Measurements from ENCODE around the gene ZDHHC14. TPM values are rescaled to one million over a fixed set of nuclear protein-coding genes. Genes with fewer than 3 reads are reported as not detected.

The ZDHHC14 gene
- total and polyA plus RNA-seq, 2 of the 8 experiments (the other 6 are each of a cell fraction or from before 2014, with no cell fraction given), result 2.9 to 5.3 TPM

DNA sequence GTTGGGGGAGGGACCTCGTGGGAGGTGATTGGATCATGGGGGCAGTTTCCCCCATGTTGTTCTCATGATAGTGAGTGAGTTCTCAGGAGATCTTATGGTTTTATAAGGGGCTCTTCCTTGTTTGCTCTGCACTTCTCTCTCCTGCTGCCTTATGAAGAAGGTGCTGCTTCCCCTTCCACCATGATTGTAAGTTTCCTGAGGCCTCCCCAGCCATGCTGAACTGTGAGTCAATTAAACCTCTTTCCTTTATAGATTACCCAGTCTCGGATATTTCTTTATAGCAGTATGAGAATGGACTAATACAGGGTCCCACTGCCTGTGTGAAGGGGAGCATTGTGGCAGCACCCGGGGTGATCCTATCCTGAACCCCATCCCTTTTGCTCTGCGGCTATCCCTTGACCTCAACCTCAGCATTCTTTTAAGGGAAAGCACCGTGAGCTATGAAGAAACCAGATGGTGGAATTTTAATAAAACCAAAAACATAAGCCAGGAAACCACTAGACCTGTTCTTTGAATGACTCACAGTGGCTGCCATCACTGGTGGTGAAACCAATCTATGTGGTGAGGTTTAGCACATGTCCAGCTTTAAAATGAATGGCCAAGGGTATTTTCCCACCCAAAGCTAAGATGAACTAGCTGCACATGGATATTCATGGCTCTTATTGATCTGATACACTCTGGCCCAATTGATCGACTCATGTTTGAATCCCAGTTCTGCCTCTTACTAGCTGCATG, 62.2 kb downstream of the ZDHHC14 start:
- Histone ChIP-seq H2BK20ac (ENCODE audit: low read length) (no peak overlapping the region), H4K91ac (replicated peaks; ENCODE audit: insufficient read length, low read length) (no peak overlapping the region), H3K4me1 (replicated peaks in 1 of 4; ENCODE audit: control insufficient read depth in 3 of 4, insufficient read depth in 4 of 4, low read length in 3 of 4) (no peaks in the 10 kb centered on the region; a peak in 1 of 7 replicates), H4K20me1 (replicated peaks in 1 of 2; ENCODE audit: control insufficient read depth in 1 of 2, insufficient read depth in 2 of 2, low read length in 2 of 2) (no peaks in the 10 kb centered on the region), H2AK5ac (ENCODE audit: low read depth, low read length) (no peak overlapping the region), H2BK15ac (ENCODE audit: low read length) (no peak overlapping the region), H3K9ac (replicated peaks in 1 of 4; ENCODE audit: extremely low read depth in 1 of 4, low read depth in 3 of 4, low read length in 3 of 4) (no peak overlapping the region), H3K56ac (replicated peaks; ENCODE audit: insufficient read length, low read depth, low read length) (no peak overlapping the region), H3K23ac (ENCODE audit: insufficient read length) (no peak overlapping the region), H3K4me2 (ENCODE audit: insufficient read depth in 1 of 2, low read depth in 2 of 2, low read length in 2 of 2) (no peak overlapping the region), H3K9me3 (ENCODE audit: insufficient read depth in 2 of 2, low read depth in 1 of 2, low read length in 1 of 2) (no peaks in the 10 kb centered on the region), H3K79me2 (ENCODE audit: control insufficient read depth in 1 of 2, insufficient read depth in 2 of 2, low read length in 2 of 2) (no peaks in the 10 kb centered on the region), H4K8ac (ENCODE audit: extremely low read depth, insufficient read depth, low read length) (no peak overlapping the region), H3K4ac (replicated peaks; ENCODE audit: insufficient read length, low read depth, low read length) (no peak overlapping the region), H3K23me2 (ENCODE audit: low read depth, low read length) (no peaks in the 10 kb centered on the region; the same call in 1 of the 2 replicates), H3K4me3 (ENCODE audit: extremely low read depth in 1 of 4, insufficient read depth in 2 of 4, low read depth in 3 of 4, low read length in 4 of 4) (no peak overlapping the region), H3K14ac (ENCODE audit: insufficient read length) (no peak overlapping the region), H3K79me1 (ENCODE audit: low read depth, low read length) (no peaks in the 10 kb centered on the region), H4K5ac (ENCODE audit: insufficient read length, low read depth, low read length) (no peak overlapping the region), H3K27ac (ENCODE audit: low read depth, low read length) (no peak overlapping the region), H2BK12ac (ENCODE audit: low read depth, low read length) (no peak overlapping the region), H2BK120ac (replicated peaks; ENCODE audit: low read depth, low read length) (no peak overlapping the region), H2AFZ (ENCODE audit: low read length) (no peak overlapping the region), H3K18ac (ENCODE audit: extremely low read depth, low read length) (no peak overlapping the region), H2BK5ac (ENCODE audit: low read depth, low read length) (no peak overlapping the region), H3K36me3 (ENCODE audit: control insufficient read depth in 2 of 4, insufficient read depth in 4 of 4, low read length in 3 of 4) (no peaks in the 10 kb centered on the region), H3K27me3 (replicated peaks in 1 of 4; ENCODE audit: control insufficient read depth in 3 of 4, extremely low read depth in 1 of 4, insufficient read depth in 3 of 4, low read length in 3 of 4) (no peaks in the 10 kb centered on the region)
- no peak for TF ChIP-seq SP1 (IDR thresholded peaks at IDR 0.05; ENCODE audit: low read depth, low read length)
- no peak for TF ChIP-seq CREB1 (IDR thresholded peaks at IDR 0.05)
- no peak for TF ChIP-seq PHF8 (conservative IDR thresholded peaks at IDR 0.05; ENCODE audit: low read depth, low read length)
- no peak for TF ChIP-seq NANOG (IDR thresholded peaks at IDR 0.05; ENCODE audit: insufficient read depth, low read depth, low read length, poor library complexity, severe bottlenecking)
- no peak for TF ChIP-seq SRF (IDR thresholded peaks at IDR 0.05; ENCODE audit: low read depth, low read length)
- TF ChIP-seq SIX5 (IDR thresholded peaks at IDR 0.05; ENCODE audit: low read depth, low read length), result no peak
- FAIRE-seq, result no peak
- POLR2A ChIA-PET (ENCODE audit: partially characterized antibody), result no interaction called here
- WGBS, 2 experiments (ENCODE audit: extremely low coverage in 1 of 2, insufficient coverage in 1 of 2, insufficient read length in 1 of 2, insufficient replicate concordance in 2 of 2, low coverage in 1 of 2, low lambda C conversion rate in 2 of 2, missing lambda C conversion rate in 1 of 2), result 80% methylated on average over 6 of the region's 6 CpGs; no CpG with 5 or more reads in 1 of the 2 experiments
- DNase-seq (ENCODE audit: low read depth in 1 of 2, low spot score in 2 of 2), result no peak
- CTCF ChIA-PET (ENCODE audit: partially characterized antibody), result interaction anchor here (0.9 to 1.9 kb wide), 2 partner anchors 19 to 36 kb away, joined by 3 to 6 read pairs; no protein-coding TSS in a partner anchor
